B cell (primary cell): ENCODE data around the gene PCDHB2. TPM values are rescaled to one million over a fixed set of nuclear protein-coding genes. Genes with fewer than 3 reads are reported as not detected.
"Not testable (repeated sequence)": the region's sequence is repeated elsewhere in the genome, so short reads cannot be mapped to it uniquely, and the experiment has no call there.

ENCODE experiments used
- ATAC-seq: fragments of 200-7000 bp; cut with Tn5 transposase; one replicate; pipeline ENCODE4 v1.10.0; 2021; ENCODE audit warnings: low read depth, mild to moderate bottlenecking, moderate number of reproducible peaks, moderate library complexity
- CTCF ChIA-PET: fragments of 350-600 bp; sonication (Branson Sonifier 250); formaldehyde crosslinking; loops from one replicate; lab custom pipeline; 2021; ENCODE audit warnings: antibody characterized with exemption, inconsistent platforms; lab: Charles Lee
- POLR2A ChIA-PET: fragments of 350-600 bp; sonication (Branson Sonifier 250); formaldehyde crosslinking; loops from one replicate; lab custom pipeline; 2021; ENCODE audit warnings: antibody characterized with exemption; lab: Charles Lee
- DNase-seq: peaks from one replicate; pipeline ENCODE4 v3.0.0; 2013
- H2AFZ ChIP-seq: 2 replicates; pipeline ENCODE4 v1.6.1; 2012; ENCODE audit warnings: mild to moderate bottlenecking, low read depth, low read length; ENCODE audit not compliant: insufficient read depth, poor library complexity, severe bottlenecking
- H3K27ac ChIP-seq, 2 donors: 1 replicate in 1 of 2; 2 replicates in 1 of 2; pipeline ENCODE4 v1.5.1; 2012 to 2013; ENCODE audit warnings: low read length in 2 of 2, mild to moderate bottlenecking in 2 of 2, moderate library complexity in 1 of 2
- H3K27me3 ChIP-seq, 4 experiments: fragments of 200-600 bp in 1 of 4; sonication (generic) in 1 of 4; replicated peaks in 1 of 4; 1 replicate in 2 of 4; 2 replicates in 2 of 4; pipeline versions ENCODE4 v1.6.1 to v1.7.0; 2013 to 2016; ENCODE audit warnings: low read length in 3 of 4, mild to moderate bottlenecking in 2 of 4, mixed read lengths in 1 of 4, moderate library complexity in 1 of 4; ENCODE audit not compliant: insufficient read depth in 4 of 4, control insufficient read depth in 3 of 4; ENCODE audit errors: control extremely low read depth in 1 of 4
- H3K36me3 ChIP-seq, 2 experiments: replicated peaks in 1 of 2; 1 replicate in 1 of 2; 2 replicates in 1 of 2; pipeline versions ENCODE4 v1.6.1 to v1.7.1; 2013; ENCODE audit warnings: low read length in 1 of 2; ENCODE audit not compliant: insufficient read depth in 2 of 2, control insufficient read depth in 1 of 2; ENCODE audit errors: control extremely low read depth in 1 of 2, extremely low read depth in 1 of 2
- H3K4me1 ChIP-seq, 2 donors: fragments of 200-600 bp in 1 of 2; sonication (generic) in 1 of 2; 1 replicate in 1 of 2; 2 replicates in 1 of 2; pipeline versions ENCODE4 v1.5.1 to v1.6.1; 2013 to 2017; ENCODE audit warnings: low read length in 2 of 2; ENCODE audit not compliant: control insufficient read depth in 2 of 2, insufficient read depth in 2 of 2
- H3K4me2 ChIP-seq: replicated peaks from 2 replicates; pipeline ENCODE3; 2012; ENCODE audit warnings: mild to moderate bottlenecking, low read depth, low read length; ENCODE audit not compliant: poor library complexity, severe bottlenecking
- H3K4me3 ChIP-seq, 5 experiments: fragments of 200-600 bp in 1 of 5; sonication (generic) in 1 of 5; 1 replicate in 3 of 5; 2 replicates in 2 of 5; pipeline versions ENCODE4 v1.5.1 to v1.7.0; 2011 to 2016; ENCODE audit warnings: low read length in 4 of 5, mild to moderate bottlenecking in 4 of 5, low read depth in 2 of 5, control low read depth in 1 of 5, moderate library complexity in 1 of 5; ENCODE audit not compliant: insufficient read depth in 1 of 5; ENCODE audit errors: control extremely low read depth in 1 of 5, extremely low read depth in 1 of 5
- H3K79me2 ChIP-seq: fragments of 200-600 bp; sonication (generic); one replicate; pipeline ENCODE4 v1.6.0; 2016; ENCODE audit warnings: low read length; ENCODE audit not compliant: control insufficient read depth, insufficient read depth
- H3K9ac ChIP-seq: fragments of 200-600 bp; sonication (generic); 2 replicates; pipeline ENCODE4 v1.6.1; 2017; ENCODE audit warnings: mild to moderate bottlenecking, low read length, moderate library complexity
- H3K9me3 ChIP-seq, 3 donors: one replicate each; pipeline versions ENCODE4 v1.6.1 to v1.7.1; 2013; ENCODE audit warnings: low read length in 2 of 3; ENCODE audit not compliant: control insufficient read depth in 2 of 3, insufficient read depth in 1 of 3; ENCODE audit errors: control extremely low read depth in 1 of 3
- H4K20me1 ChIP-seq: 2 replicates; pipeline ENCODE4 v1.6.0; 2012; ENCODE audit warnings: mild to moderate bottlenecking, low read length; ENCODE audit not compliant: insufficient read depth, control insufficient read depth, poor library complexity, severe bottlenecking
- H3K27ac Mint-ChIP-seq: one replicate; pipeline ENCODE4 v1.8.0; 2021; ENCODE audit warnings: mixed read lengths
- H3K27me3 Mint-ChIP-seq: one replicate; pipeline ENCODE4 v1.8.0; 2021; ENCODE audit warnings: mixed read lengths
- H3K4me1 Mint-ChIP-seq: one replicate; pipeline ENCODE4 v1.8.0; 2021; ENCODE audit warnings: mixed read lengths
- H3K4me3 Mint-ChIP-seq: one replicate; pipeline ENCODE4 v1.8.0; 2021; ENCODE audit warnings: mixed read lengths
- H3K9me3 Mint-ChIP-seq: one replicate; pipeline ENCODE4 v1.8.0; 2022; ENCODE audit warnings: mixed read lengths; ENCODE audit not compliant: insufficient read depth
- EZH2 ChIP-seq: IDR thresholded peaks from 2 replicates; pipeline ENCODE4 v1.6.1; 2012; ENCODE audit warnings: borderline replicate concordance, low read depth, mild to moderate bottlenecking, moderate library complexity, low read length; ENCODE audit not compliant: insufficient read depth, poor library complexity, severe bottlenecking
- WGBS: methylation state at CpG from one replicate; pipeline ENCODE4 v1.1.5; 2013; ENCODE audit warnings: missing lambda C conversion rate; ENCODE audit not compliant: insufficient coverage; 5-methylcytosine and 5-hydroxymethylcytosine counted together
- intact Hi-C: fragments of 100-400 bp; cut with micrococcal nuclease; formaldehyde crosslinking; loops from one replicate; pipeline ENCODE4 v1.10.0; 2022
- polyA plus RNA-seq: library from polyadenylated mRNA; depleted of rRNA; stranded (reverse); fragments of >200 nt; gene quantifications from 2 replicates; pipeline ENCODE4 v1.2.3, GENCODE V29; 2012
- total RNA-seq, 2 donors: library from RNA; stranded (reverse); fragments of 120-200 nt in 1 of 2; gene quantifications; 1 replicate in 1 of 2; 2 replicates in 1 of 2; pipeline versions ENCODE4 v1.2.3 to v1.2.4, GENCODE V29; 2013 to 2022
- TF ChIP-seq, protein P1 (sequence below): fragments of 200-600 bp; IDR thresholded peaks from one replicate; pipeline ENCODE4 v1.8.0; 2022; ENCODE audit warnings: antibody characterized with exemption, mild to moderate bottlenecking

Gene PCDHB2
- total and polyA plus RNA-seq, 2 donors (not counting 1 experiment from before 2014, with no cell fraction given), result 0.07 TPM; not detected in 1

DNA sequence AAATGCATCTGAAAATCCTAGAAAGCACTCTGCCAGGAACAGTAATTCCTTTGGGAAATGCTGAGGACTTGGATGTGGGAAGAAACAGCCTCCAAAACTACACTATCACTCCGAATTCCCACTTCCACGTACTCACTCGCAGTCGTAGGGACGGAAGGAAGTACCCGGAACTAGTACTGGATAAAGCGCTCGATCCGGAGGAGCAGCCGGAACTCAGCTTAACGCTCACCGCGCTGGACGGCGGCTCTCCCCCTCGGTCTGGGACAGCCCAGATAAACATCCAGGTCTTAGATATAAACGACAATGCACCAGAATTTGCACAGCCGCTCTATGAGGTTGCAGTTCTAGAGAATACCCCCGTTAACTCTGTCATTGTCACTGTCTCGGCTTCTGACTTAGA lies 6.6 kb downstream of the PCDHB2 start:
- Mint-ChIP-seq H3K4me1 (no peaks in the 10 kb centered on the region), H3K4me3 (no peak overlapping the region), H3K27me3 (peaks cover 9% of the 10 kb centered on the region), H3K9me3 (peaks cover 3% of the 10 kb centered on the region), H3K27ac (no peak overlapping the region)
- H3K9ac ChIP-seq, result no peak overlapping the region
- ATAC-seq (no peak), DNase-seq (no peak)
- H3K4me3 ChIP-seq, result no peak overlapping the region
- H3K27ac ChIP-seq, result no peak overlapping the region
- H3K4me2 ChIP-seq, result no peak overlapping the region
- no peaks in the 10 kb centered on the region for H4K20me1 ChIP-seq
- no peak overlapping the region for H2AFZ ChIP-seq
- H3K36me3 ChIP-seq, result no peaks in the 10 kb centered on the region
- intact Hi-C loops, result no loop called here
- POLR2A ChIA-PET, result no interaction called here
- peaks cover 0 to 23% (median 2%) of the 10 kb centered on the region in 3 donors for H3K9me3 ChIP-seq
- TF ChIP-seq, protein P1, sequence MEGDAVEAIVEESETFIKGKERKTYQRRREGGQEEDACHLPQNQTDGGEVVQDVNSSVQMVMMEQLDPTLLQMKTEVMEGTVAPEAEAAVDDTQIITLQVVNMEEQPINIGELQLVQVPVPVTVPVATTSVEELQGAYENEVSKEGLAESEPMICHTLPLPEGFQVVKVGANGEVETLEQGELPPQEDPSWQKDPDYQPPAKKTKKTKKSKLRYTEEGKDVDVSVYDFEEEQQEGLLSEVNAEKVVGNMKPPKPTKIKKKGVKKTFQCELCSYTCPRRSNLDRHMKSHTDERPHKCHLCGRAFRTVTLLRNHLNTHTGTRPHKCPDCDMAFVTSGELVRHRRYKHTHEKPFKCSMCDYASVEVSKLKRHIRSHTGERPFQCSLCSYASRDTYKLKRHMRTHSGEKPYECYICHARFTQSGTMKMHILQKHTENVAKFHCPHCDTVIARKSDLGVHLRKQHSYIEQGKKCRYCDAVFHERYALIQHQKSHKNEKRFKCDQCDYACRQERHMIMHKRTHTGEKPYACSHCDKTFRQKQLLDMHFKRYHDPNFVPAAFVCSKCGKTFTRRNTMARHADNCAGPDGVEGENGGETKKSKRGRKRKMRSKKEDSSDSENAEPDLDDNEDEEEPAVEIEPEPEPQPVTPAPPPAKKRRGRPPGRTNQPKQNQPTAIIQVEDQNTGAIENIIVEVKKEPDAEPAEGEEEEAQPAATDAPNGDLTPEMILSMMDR, result no peak
- no peak for TF ChIP-seq EZH2
- CTCF ChIA-PET, result no interaction called here
- no peaks in the 10 kb centered on the region for H3K4me1 ChIP-seq
- 58% methylated on average over 16 of the region's 20 CpGs for WGBS
- H3K27me3 ChIP-seq, result peaks cover 0 to 6% (median 3%) of the 10 kb centered on the region in 4 experiments
- no peaks in the 10 kb centered on the region for H3K79me2 ChIP-seq

GRCh38 chr5:141102070-141102469 lies 7.7 kb downstream of the PCDHB2 start:
- H2AFZ ChIP-seq, H3K9ac ChIP-seq, DNase-seq, H3K4me1 ChIP-seq, POLR2A ChIA-PET, H3K27me3 Mint-ChIP-seq, H3K27me3 ChIP-seq, H3K27ac Mint-ChIP-seq, H3K27ac ChIP-seq, intact Hi-C loops, ATAC-seq, H3K79me2 ChIP-seq, H3K4me2 ChIP-seq, H4K20me1 ChIP-seq, H3K9me3 Mint-ChIP-seq, H3K4me1 Mint-ChIP-seq, H3K36me3 ChIP-seq, H3K4me3 ChIP-seq, H3K4me3 Mint-ChIP-seq, CTCF ChIA-PET: not testable (repeated sequence)
- WGBS, result 38% methylated on average over 17 of the region's 39 CpGs
- H3K9me3 ChIP-seq, result peaks cover 0 to 23% (median 2%) of the 10 kb centered on the region in 3 donors

DNA sequence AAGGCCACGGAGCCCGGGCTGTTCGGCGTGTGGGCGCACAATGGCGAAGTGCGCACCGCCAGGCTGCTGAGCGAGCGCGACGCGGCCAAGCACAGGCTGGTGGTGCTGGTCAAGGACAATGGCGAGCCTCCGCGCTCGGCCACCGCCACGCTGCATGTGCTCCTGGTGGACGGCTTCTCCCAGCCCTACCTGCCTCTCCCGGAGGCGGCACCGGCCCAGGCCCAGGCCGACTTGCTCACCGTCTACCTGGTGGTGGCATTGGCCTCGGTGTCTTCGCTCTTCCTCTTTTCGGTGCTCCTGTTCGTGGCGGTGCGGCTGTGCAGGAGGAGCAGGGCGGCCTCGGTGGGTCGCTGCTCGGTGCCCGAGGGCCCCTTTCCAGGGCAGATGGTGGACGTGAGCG lies 8.1 kb downstream of the PCDHB2 start:
- H3K27me3 Mint-ChIP-seq, result peaks cover 12% of the 10 kb centered on the region
- H3K4me1 Mint-ChIP-seq, H2AFZ ChIP-seq, H3K9ac ChIP-seq, POLR2A ChIA-PET, intact Hi-C loops, H3K4me3 Mint-ChIP-seq, CTCF ChIA-PET, H3K27ac Mint-ChIP-seq, H3K27ac ChIP-seq, H3K9me3 Mint-ChIP-seq, H3K4me3 ChIP-seq, H3K4me1 ChIP-seq, H3K4me2 ChIP-seq, H4K20me1 ChIP-seq, H3K27me3 ChIP-seq, H3K79me2 ChIP-seq, ATAC-seq, H3K36me3 ChIP-seq, DNase-seq: not testable (repeated sequence)
- peaks cover 0 to 23% (median 2%) of the 10 kb centered on the region in 3 donors for H3K9me3 ChIP-seq
- 55% methylated on average over 8 of the region's 38 CpGs for WGBS
